HG02571 (cell line): ENCODE results near the gene AZU1.
"Not testable (repeated sequence)": the region's sequence is repeated elsewhere in the genome, so short reads cannot be mapped to it uniquely, and the experiment has no call there.

ENCODE experiments used
- ATAC-seq: cut with Tn5 transposase; IDR thresholded peaks from one replicate; pipeline ENCODE4 v1.9.1; 2021; ENCODE audit warnings: mild to moderate bottlenecking, moderate library complexity; ENCODE audit not compliant: unreplicated experiment

The AZU1 gene

DNA sequence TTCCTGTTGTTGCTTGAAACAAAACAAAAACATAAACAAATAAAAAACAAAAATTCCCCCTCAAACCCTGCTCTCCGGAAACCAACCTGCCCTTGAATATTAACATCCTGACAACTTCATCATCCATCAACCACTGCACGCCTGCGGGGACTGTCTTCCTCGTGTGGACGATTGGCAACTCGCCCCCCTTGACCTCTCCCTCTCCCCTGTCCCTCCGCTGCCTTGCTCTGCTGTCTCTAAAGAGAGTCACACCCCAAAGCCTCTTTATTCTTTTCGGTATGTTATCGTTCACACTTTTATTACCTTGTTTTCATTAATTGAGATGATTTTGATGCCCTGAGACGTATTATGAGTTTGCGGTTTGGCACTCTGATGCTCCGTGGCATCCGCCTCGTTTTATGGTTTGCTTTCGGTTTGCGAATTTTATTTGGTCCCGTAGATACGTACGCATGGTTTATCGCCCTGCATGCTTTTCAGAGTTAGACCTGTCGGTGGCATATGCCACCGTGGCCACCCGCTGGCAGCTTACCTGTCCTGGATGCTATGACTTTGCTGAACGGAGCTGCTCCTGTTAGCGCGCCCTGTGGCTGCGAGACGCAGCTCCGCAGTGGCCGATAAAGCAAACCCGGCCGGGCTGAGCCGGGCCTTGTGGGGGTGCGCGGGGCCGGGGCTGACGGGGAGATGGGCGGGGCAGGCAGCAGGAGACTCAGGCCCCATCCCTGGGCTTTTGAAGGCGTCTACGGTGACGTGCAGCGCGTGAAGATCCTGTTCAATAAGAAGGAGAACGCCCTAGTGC is 19.8 kb upstream of the AZU1 start:
- no peak for ATAC-seq

DNA sequence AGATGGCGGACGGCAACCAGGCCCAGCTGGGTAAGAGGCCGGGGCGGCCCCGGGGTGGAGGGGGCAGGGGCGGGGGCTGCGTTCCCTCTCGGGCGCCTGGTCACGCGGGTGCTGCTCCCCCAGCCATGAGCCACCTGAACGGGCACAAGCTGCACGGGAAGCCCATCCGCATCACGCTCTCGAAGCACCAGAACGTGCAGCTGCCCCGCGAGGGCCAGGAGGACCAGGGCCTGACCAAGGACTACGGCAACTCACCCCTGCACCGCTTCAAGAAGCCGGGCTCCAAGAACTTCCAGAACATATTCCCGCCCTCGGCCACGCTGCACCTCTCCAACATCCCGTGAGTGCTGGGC is 19.2 kb upstream of the AZU1 start:
- ATAC-seq: no peak

DNA sequence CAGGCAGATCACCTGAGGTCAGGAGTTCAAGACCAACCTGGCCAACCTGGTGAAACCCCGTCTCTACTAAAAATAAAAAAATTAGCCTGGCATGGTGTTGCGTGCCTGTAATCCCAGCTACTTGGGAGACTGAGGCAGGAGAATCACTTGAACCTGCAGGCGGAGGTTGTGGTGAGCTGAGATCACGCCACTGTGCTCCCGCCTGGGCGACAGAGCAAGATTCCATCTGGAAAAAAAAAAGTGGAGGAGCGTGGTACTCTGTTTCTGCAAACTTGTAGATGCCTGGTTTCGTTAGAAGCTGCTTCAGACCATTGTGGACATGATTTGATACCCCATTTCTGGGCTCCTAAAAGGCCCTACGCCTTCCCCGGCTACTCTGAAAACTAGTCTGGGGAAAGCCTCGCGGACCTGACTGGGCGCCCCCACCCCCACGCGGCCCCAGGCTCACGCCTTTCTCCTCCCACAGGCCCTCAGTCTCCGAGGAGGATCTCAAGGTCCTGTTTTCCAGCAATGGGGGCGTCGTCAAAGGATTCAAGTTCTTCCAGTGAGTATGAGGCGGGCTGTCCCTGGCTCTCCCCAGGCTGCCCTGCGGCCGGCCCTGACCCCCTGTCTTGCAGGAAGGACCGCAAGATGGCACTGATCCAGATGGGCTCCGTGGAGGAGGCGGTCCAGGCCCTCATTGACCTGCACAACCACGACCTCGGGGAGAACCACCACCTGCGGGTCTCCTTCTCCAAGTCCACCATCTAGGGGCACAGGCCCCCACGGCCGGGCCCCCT is 17.4 kb upstream of the AZU1 start:
- no peak for ATAC-seq

DNA sequence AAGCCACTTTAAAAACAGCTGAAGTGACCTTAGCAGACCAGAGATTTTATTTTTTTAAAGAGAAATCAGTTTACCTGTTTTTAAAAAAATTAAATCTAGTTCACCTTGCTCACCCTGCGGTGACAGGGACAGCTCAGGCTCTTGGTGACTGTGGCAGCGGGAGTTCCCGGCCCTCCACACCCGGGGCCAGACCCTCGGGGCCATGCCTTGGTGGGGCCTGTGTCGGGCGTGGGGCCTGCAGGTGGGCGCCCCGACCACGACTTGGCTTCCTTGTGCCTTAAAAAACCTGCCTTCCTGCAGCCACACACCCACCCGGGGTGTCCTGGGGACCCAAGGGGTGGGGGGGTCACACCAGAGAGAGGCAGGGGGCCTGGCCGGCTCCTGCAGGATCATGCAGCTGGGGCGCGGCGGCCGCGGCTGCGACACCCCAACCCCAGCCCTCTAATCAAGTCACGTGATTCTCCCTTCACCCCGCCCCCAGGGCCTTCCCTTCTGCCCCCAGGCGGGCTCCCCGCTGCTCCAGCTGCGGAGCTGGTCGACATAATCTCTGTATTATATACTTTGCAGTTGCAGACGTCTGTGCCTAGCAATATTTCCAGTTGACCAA is 16.7 kb upstream of the AZU1 start:
- no peak for ATAC-seq

DNA sequence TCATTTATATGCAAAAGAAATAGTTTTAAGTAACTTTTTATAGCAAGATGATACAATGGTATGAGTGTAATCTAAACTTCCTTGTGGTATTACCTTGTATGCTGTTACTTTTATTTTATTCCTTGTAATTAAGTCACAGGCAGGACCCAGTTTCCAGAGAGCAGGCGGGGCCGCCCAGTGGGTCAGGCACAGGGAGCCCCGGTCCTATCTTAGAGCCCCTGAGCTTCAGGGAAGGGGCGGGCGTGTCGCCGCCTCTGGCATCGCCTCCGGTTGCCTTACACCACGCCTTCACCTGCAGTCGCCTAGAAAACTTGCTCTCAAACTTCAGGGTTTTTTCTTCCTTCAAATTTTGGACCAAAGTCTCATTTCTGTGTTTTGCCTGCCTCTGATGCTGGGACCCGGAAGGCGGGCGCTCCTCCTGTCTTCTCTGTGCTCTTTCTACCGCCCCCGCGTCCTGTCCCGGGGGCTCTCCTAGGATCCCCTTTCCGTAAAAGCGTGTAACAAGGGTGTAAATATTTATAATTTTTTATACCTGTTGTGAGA is 16.1 kb upstream of the AZU1 start:
- ATAC-seq: no peak

DNA sequence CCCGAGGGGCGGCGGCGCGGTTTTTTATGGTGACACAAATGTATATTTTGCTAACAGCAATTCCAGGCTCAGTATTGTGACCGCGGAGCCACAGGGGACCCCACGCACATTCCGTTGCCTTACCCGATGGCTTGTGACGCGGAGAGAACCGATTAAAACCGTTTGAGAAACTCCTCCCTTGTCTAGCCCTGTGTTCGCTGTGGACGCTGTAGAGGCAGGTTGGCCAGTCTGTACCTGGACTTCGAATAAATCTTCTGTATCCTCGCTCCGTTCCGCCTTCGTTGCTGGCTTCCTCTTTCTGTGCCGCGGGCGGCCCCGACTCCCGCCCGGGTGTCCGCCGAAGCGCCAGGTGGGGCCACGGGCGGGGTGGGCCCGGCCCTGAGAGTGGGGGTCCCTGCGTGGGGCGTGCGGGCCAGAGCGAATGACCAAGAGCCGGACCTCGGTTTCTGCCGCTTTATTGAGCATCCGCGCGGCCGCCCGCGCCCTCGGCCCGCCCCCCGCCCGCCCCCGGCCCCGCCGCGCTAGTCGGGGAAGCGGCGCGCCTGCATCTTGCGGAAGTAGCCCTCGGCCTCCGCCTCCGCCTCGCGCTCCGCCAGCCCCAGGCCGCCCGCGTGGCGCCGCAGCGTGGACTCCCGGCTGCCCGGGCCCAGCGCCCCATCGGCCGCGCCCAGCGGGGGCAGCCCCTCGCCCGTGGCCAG is 15.4 kb upstream of the AZU1 start:
- ATAC-seq: no peak

DNA sequence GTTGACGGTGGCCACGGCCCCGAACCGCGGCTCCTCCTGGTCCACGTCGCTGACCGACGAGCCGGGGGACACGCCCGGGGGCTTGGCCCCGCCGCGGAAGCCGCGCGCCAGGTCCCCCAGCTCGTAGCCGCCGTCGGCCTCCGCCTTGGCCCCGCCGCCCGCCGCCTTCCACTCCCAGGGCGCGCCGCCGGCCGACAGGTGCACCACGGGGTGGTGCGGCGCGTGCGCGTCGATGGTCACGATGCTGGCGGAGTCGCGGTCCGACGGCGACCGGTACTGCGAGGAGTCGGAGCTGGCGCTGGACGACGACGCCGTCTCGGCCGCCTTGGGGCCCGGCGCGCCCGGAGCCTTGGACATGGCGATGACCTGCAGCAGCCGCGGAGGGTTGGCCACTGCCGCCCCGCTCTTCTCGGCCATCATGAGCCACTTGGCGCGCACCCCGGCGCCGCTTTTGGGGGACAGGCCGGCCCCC is 14.9 kb upstream of the AZU1 start:
- no peak for ATAC-seq

DNA sequence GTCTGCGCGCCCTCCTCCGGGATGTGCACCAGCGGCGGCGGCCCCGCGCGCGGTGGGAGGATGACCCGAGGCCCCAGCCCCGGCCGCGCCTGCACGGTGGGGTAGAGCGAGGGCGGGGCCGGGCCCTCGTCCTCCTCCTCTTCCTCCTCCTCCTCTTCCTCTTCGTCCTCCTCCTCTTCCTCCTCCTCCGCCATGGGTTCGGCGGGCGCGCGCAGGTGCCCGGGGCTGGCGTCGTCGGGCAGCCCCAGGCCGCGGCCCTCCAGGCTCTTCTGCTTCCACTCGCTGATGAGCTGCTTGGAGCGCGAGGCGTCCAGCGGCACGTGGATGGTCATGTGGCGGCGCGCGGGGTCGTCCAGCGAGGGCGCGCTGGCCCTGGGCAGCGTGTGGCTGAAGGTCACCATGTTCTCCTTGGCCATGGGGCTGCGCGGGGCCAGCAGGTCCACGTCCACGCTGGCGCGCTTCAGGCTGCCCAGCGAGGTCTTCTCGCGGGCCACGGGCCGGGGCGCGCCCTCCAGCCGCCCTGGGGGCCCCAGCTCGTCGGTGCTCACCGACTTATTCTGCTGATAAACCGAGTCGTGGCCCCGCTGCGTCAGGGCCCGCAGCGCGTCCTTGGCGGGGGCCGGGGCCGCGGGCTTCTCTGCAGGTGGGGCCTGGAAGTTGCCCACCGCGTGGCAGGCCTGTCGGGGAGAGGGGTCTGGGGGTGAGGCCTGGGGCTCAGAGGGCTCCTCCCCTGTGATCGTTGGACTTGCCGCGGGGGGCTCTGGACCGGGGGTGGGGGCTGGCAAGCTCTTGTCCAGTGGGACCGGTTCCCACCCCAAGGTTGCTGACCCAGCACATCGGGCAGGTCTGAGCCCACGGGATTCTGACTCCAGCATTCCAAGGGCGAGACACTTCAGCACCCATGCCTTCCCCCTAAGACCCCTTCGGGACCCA is 14.2 kb upstream of the AZU1 start:
- no peak for ATAC-seq

DNA sequence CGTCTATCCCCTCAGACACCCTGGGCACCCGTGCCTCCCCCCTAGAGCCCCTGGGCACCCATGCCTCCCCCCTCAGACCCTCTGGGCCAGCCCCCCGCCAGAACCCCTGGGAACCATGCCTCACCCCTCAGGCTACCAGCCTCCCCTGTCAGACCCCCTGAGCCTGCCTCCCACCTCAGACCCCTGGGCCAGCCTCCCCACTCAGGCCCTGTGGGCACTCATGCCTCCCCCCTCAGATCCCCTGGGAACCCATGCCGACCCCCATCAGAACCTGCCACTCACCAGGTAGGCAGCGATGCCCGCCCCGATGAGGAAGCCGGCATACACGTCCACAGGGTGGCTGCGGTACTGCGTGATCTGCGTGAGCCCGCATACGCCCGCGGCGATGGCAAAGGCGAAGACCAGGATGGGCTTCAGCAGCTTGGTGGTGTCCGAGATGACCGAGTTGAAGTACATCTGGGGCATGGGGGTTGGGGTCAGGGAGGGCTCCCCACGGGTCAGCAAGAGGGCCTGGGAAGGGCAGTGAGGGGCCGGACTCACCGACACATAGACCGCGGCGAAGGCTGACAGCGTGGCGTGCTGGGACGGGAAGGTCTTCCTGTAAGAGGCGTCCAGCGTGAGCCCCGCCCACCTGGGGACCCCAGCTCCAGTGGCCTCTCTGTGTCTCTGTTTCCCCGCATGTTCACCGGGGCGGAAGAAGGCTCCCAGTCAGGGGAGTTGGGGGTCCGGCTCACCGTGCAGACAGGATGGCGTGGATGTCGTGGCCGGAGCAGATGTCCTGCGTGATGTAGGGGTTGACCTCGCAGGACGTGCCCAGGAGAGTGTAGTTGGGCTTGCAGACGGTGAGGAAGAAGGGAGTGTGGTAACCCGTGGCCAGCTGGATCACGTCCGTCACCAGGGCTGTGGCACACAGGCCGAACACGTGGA is 13.2 kb upstream of the AZU1 start:
- ATAC-seq: no peak

DNA sequence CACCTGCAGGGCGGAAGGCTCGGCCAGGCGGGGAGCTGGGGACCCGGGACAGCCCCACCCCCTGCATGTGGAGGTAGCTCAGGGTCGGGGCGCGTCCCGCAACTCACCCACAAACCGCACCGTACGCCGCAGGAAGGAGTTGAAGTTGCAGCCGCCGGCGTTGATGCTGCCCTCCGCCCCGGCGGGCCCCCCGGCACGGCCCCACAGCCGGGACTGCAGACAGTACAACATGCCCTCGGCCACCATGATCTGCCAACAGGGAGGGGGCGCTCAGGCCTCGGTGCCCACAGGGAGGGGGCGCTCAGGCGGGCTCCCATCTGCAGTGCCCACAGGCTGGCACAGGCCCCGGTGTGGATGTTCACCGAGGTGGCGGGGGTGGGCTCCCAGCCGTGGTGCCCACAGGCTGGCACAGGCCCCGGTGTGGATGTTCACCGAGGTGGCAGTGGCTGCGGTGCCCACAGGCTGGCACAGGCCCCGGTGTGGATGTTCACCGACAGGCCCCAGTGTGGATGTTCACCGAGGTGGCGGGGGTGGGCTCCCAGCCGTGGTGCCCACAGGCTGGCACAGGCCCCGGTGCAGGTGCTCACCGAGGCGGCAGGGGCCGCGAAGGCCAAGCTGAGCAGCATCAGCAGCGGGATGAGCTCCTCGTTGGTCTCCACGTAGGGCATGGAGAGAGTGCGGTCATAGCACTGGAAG is 12.4 kb upstream of the AZU1 start:
- no peak for ATAC-seq

DNA sequence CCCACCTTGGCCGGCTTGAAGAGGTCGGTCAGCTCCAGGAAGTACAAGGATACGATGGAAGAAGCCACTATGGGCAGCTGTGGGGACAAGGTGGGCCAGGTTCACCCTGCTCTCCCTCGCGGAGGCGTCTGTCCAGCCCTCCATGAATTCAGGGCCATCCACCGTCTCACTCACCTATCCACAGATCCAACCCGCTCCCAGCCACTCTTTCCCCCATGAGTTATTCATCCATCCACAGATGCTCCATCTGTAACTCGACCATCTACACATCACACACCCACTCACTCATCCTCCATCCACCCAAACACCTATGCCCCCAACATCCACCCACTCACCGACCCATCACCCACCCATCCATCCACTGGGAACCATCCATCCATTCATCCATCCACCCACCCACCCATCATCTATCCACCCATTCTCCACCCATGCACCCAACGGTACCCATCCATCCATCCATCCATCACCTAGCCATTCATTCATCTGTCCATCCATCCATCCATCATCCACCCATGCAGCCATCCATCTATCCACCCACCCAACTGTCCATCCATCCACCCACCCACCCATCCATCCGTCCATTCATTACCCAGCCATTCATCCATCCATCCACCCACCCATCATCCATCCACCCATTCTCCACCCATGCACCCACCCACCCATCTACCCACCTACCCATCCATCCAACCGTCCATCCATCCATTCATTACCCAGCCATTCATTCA is 11.7 kb upstream of the AZU1 start:
- no peak for ATAC-seq

DNA sequence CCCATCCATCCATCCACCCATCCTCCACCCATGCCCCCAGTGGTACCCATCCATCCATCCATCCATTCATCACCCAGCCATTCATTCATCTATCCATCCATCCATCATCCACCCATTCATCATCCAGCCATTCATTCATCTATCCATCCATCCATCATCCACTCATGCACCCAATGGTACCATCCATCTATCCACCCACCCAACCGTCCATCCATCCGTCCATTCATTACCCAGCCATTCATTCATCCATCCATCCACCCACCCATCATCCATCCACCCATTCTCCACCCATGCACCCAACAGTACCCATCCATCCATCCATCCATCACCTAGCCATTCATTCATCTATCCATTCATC is 11.2 kb upstream of the AZU1 start:
- no peak for ATAC-seq

DNA sequence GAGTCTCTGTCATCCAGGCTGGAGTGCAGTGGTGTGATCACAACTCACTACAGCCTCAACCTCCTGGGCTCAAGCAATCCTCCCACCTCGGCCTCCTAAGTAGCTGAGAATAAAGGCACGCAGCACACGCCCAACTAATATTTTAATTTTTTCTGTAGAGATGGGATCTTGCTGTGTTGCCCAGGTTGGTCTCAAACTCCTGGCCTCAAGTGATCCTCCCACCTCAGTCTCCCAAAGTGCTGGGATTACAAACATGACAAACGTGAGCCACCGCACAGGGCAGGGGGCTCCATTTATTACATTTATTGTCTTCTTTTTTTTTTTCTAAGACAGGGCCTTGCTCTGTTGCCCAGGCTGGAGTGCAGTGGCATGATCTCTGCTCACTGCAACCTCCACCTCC is 7.4 kb upstream of the AZU1 start:
- ATAC-seq: not testable (repeated sequence)

DNA sequence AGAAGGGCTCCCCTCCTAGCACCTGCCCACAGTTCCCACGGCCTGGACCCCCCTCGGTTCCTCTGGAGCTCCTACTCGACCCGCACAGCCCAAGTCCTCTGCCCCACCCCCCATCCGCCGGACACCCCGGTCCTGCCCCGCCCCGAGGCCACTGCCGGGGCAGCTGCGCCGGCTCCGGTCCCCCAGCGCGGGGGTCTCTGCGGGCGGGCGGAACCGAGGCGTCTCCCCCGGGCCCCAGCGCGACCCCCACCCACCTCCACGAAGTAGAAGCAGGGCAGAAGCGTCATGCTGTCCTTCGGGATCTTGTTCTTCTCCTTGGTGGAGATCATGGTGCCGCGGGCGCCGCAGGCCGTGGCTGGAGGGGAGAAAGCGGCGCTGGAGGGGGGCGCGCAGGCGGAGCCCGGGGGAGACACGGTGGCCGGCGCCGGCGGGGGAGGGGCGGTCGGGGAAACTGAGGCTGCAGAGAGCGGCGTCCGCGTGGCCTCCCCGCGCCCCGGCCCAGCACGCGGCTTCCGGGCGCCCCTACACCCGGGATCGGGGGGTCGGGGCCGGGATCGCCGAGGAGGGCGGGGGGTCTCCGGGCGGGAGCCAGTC is 6.3 kb upstream of the AZU1 start:
- ATAC-seq: no peak

DNA sequence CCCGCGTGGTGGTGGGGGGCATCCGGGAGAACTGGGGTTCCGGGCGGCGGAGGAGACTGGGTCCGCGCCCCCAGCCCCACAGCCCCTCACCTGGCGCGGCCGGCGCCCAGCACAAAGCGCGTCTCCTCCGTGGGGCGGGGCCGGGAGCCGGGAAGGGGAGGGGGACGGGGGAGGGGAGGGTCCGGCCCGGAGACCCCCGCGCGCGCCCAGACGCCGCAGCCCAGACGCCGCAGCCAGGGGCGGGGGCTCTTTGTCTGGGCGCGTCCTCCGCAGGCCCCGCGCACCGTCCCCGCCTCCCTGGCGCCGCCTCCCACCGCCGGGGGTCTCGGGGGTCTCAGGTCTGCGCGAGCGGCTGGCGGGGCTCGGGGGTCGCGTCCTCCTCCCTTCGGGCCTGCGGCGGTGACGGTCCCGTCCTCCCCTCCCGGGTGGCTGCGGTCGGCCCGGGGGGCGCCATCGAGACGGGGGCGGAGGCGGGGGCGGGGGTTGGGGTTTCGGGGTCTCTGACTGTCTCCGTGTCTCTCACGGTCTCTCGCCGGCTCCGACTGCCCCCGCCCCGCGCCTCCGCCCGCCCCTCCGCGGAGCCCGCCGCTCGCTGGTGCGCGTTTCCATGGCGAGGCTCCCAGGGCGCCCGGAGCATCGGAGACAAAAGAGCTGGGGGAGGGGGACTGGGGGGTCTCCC is 5.7 kb upstream of the AZU1 start, which contains the start of gene PLPPR3:
Gene PLPPR3 (minus strand): TSS at position 131 of the 679 bp plus-strand sequence. CDS start 396 bp downstream, outside the sequence.
- ATAC-seq: no peak

DNA sequence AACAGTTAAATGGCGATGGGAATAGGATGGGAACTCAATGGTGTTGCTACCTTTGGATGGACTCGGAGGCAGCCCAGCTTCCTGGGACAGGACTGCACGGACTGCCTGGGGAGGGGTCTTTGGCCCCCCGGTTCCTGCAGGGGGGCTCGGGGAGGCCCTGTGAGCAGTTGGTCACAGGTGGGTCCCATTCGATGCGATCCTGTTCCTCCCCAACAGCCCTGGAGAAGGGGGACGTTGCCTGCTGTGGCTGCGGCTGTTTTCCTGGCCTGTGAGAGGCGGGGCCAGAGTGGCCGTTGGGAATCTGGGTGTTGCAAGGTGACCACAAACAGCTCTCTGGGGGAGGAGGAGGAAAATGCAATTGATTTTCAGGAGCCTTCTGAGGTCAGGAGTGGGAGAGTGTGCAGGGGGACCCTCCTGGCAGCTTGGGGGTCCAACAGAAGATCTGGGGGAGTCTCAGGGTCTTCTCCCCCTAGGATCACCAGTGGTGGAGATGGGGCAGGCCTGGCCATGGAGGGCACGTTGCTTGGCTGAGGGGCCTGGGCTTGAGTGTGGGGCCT is 4.0 kb upstream of the AZU1 start:
- no peak for ATAC-seq
